ENCODE results near the gene DNAJA3.

The DNAJA3 gene

GRCh38 chr16:4477966-4478365 lies 52.3 kb downstream of the DNAJA3 start:
- no peak for DNase-seq (ENCODE audit: low spot score)
- no peak for TF ChIP-seq CTCF (IDR thresholded peaks at IDR 0.05)

GRCh38 chr16:4481526-4481925 lies 55.9 kb downstream of the DNAJA3 start:
- no peak overlapping the region for H3K4me3 ChIP-seq
- no peak for TF ChIP-seq CTCF (IDR thresholded peaks at IDR 0.05)
- DNase-seq (ENCODE audit: low spot score), result no peak
- no peak overlapping the region for H3K27ac ChIP-seq

More at GRCh38 chr16:4477966-4478365, 52.3 kb downstream of the DNAJA3 start:
- peak overlapping the region in 1 of 2 donors; percentile 2 for H3K27ac ChIP-seq
- no peak overlapping the region for H3K4me3 ChIP-seq

GRCh38 chr16:4481963-4482362 lies 56.3 kb downstream of the DNAJA3 start:
- Histone ChIP-seq H3K4me3 (no peak overlapping the region), H3K27ac (no peak overlapping the region)
- no peak for TF ChIP-seq CTCF (IDR thresholded peaks at IDR 0.05)
- DNase-seq (ENCODE audit: low spot score), result no peak

GRCh38 chr16:4486126-4486893 lies 60.6 kb downstream of the DNAJA3 start:
- H3K27ac ChIP-seq, result peak overlapping the region; percentile 49 to 54
- no peak for DNase-seq (ENCODE audit: low spot score)

GRCh38 chr16:4487955-4488498 lies 62.4 kb downstream of the DNAJA3 start:
- Histone ChIP-seq H3K27ac (no peak overlapping the region), H3K4me3 (no peak overlapping the region)
- TF ChIP-seq CTCF (IDR thresholded peaks at IDR 0.05), result no peak
- no peak for DNase-seq (ENCODE audit: low spot score)

More at GRCh38 chr16:4486126-4486893, 60.6 kb downstream of the DNAJA3 start:
- no peak for TF ChIP-seq CTCF (IDR thresholded peaks at IDR 0.05)
- H3K4me3 ChIP-seq, result no peak overlapping the region

- Histone ChIP-seq H3K4me3 (no peak overlapping the region), H3K27ac (peak overlapping the region in 1 of 2 donors; percentile 13)
- TF ChIP-seq CTCF (IDR thresholded peaks at IDR 0.05), result no peak
- no peak for DNase-seq (ENCODE audit: low spot score)
Measured at GRCh38 chr16:4488499-4488967, 62.9 kb downstream of the DNAJA3 start.

GRCh38 chr16:4489030-4489429 lies 63.4 kb downstream of the DNAJA3 start:
- DNase-seq (ENCODE audit: low spot score), result no peak
- peak overlapping the region in 1 of 2 donors; percentile 13 for H3K27ac ChIP-seq
- TF ChIP-seq CTCF (IDR thresholded peaks at IDR 0.05), result no peak
- no peak overlapping the region for H3K4me3 ChIP-seq
